HFFc6 (cell line): ENCODE measurements around the gene STT3A. TPM values are rescaled to one million over a fixed set of nuclear protein-coding genes. Genes with fewer than 3 reads are reported as not detected.
"Not testable (repeated sequence)": the region's sequence is repeated elsewhere in the genome, so short reads cannot be mapped to it uniquely, and the experiment has no call there.

Experiments
- DNase-seq: peaks from one replicate; pipeline ENCODE4 v3.0.0-alpha.2; 2018
- H3K27ac Mint-ChIP-seq: 2 replicates; pipeline ENCODE4 v1.8.0; 2020; ENCODE audit warnings: mild to moderate bottlenecking, mixed read lengths
- H3K27me3 Mint-ChIP-seq: 2 replicates; pipeline ENCODE4 v1.8.0; 2021; ENCODE audit warnings: mild to moderate bottlenecking, moderate library complexity, mixed read lengths; ENCODE audit not compliant: insufficient read depth
- H3K36me3 Mint-ChIP-seq: 2 replicates; pipeline ENCODE4 v1.8.0; 2021; ENCODE audit warnings: low read depth, mixed read lengths
- H3K4me1 Mint-ChIP-seq: 2 replicates; pipeline ENCODE4 v1.8.0; 2020; ENCODE audit warnings: low read depth, mixed read lengths
- H3K4me3 Mint-ChIP-seq: 2 replicates; pipeline ENCODE4 v1.8.0; 2020; ENCODE audit warnings: mild to moderate bottlenecking, moderate library complexity, mixed read lengths
- H3K9me3 Mint-ChIP-seq: 2 replicates; pipeline ENCODE4 v1.8.0; 2020; ENCODE audit warnings: mild to moderate bottlenecking, mixed read lengths
- total RNA-seq, 6 experiments: library from RNA; stranded (reverse); fragmentation: NEBNext Ultra II Directional; extraction: Animal tissue kit (Norgen Biotek cat#: 25700); gene quantifications; 2 replicates in 1 of 6; 3 replicates in 5 of 6; pipeline ENCODE4 v1.2.3, GENCODE V29; 2021
- TF ChIP-seq, protein P1 (sequence below): fragments of 200-600 bp; sonication (generic); IDR thresholded peaks from 2 replicates; pipeline ENCODE4 v1.5.0; 2021; ENCODE audit warnings: antibody characterized with exemption, mild to moderate bottlenecking

The STT3A gene
- total RNA-seq, 6 experiments from 2014 or later: 265 to 280 (median 269) TPM

DNA sequence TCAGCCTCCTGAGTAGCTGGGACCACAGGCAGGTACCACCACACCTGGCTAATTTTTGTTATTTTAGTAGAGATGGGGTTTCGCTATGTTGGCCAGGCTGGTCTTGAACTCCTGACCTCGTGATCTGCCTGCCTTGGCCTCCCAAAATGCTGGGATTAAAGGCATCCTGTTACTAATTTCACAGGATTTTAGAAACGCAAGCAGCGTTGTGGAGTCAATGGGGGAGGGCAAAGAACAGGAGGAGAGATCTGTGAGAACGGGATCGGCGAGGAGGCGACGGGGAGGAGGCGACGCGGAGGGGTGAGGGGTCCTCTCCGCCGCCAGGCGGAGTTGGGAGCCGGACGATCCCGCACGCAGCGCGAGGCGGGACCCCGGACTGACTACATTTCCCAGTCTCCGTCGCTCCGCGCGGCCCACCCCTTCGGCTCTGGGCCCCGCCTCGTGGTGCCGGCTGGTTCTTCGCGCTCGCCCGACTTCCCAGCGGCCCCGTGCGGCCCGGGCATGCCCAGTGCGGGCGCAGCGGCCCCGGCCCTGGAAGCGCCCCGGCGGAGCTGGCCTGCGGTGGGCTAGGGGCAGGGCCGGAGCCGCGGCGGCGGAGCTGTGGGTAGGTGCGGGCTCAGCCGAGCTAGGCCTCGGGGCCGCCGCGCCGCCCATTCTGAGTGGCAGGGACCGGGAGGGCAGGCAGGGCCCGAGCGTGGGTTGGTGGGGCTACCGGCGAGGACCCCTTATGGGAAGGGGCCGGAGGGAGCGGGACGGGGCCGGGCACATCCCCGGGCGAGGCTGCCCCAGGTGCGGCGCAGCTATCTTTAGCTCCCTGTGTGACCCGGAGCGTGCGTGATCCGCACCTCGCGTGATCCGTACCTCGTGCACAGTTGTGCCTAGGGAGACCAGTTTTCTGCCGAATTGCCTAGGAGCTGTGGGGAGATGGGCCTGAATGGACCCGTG lies 23.4 kb upstream of the STT3A start, which contains the start of gene EI24:
EI24 (plus strand) TSS at position 508 of the 945 bp plus-strand sequence. CDS start 3,051 bp downstream, outside the sequence.
- peak within 1 kb of the TSS; percentile 85 for H3K27ac Mint-ChIP-seq
- H3K4me3 Mint-ChIP-seq: peak within 1 kb of the TSS; percentile 94

DNA sequence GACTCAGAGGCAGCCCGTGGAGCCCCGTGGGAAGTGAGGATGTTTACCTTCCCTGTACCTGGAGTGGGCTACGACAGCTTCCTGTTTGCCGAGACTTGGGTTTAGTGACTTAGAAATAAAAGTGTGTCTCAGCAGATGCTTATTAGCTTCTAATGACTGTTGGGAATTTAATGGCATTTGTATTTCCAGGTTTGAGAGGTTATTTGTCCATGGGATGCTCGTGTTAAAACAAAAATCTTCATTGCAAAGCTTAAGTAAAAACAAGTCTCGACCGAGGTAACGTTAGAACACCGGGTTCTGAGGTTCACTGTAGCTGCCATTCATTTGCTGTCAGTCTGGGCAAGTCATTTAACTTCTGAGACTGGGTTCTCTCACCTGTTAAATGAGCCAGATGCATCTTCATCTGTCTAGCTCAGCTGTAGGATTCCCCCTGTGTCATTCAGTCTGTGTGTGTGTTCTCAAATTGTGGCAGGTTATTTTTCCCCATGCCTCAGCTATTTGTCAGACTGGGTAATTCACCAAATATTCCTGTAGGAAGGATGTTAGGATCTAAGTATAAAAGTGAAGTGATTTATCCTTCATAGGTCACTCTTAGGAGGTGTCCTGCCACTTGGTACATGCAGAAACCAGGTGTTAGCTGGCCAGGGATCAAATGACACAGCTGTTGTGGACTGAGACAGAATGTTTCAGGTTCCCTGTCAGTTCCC lies 22.6 kb upstream of the STT3A start:
- peaks cover 2% of the 10 kb centered on the region for H3K27me3 Mint-ChIP-seq
- no peaks in the 10 kb centered on the region for H3K9me3 Mint-ChIP-seq
- peak overlapping the region; percentile 94 for H3K4me3 Mint-ChIP-seq
- peak overlapping the region; percentile 85 for H3K27ac Mint-ChIP-seq
- peaks cover 11% of the 10 kb centered on the region; the same call in 1 of the 2 replicates for H3K36me3 Mint-ChIP-seq
- TF ChIP-seq, protein P1, sequence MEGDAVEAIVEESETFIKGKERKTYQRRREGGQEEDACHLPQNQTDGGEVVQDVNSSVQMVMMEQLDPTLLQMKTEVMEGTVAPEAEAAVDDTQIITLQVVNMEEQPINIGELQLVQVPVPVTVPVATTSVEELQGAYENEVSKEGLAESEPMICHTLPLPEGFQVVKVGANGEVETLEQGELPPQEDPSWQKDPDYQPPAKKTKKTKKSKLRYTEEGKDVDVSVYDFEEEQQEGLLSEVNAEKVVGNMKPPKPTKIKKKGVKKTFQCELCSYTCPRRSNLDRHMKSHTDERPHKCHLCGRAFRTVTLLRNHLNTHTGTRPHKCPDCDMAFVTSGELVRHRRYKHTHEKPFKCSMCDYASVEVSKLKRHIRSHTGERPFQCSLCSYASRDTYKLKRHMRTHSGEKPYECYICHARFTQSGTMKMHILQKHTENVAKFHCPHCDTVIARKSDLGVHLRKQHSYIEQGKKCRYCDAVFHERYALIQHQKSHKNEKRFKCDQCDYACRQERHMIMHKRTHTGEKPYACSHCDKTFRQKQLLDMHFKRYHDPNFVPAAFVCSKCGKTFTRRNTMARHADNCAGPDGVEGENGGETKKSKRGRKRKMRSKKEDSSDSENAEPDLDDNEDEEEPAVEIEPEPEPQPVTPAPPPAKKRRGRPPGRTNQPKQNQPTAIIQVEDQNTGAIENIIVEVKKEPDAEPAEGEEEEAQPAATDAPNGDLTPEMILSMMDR: no peak
- peak; percentile 6 for DNase-seq
- H3K4me1 Mint-ChIP-seq: peaks cover 21% of the 10 kb centered on the region

More for the DNA sequence above, 23.4 kb upstream of the STT3A start, which contains the start of gene EI24:
- Mint-ChIP-seq H3K36me3 (peaks cover 5% of the 10 kb centered on the region; the same call in 1 of the 2 replicates), H3K4me1 (peaks cover 21% of the 10 kb centered on the region), H3K27me3 (peaks cover 2% of the 10 kb centered on the region), H3K9me3 (no peaks in the 10 kb centered on the region)
- peak; percentile 85 for DNase-seq
- TF ChIP-seq, protein P1: peak; percentile 80

DNA sequence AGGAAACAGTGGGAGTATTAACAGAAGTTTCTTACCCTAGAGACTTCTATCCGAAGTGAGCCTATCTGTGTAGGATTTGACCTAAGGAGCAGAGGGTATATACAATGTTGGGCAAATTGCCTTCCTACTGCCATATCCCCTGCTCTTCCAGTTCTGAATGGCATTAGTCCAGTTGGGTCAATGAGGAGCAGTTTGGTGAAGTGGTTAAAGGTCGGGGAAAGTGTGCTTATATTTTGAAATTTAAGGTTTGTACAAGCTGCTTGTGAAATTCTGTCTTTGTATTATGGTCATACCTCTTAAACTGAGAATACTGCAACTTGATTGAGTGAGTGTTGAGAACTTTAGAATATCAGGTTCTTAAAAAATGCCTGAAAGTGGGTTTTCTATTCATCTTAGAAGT lies 21.7 kb upstream of the STT3A start:
- peaks cover 2% of the 10 kb centered on the region for H3K27me3 Mint-ChIP-seq
- H3K4me1 Mint-ChIP-seq: peaks cover 21% of the 10 kb centered on the region
- H3K36me3 Mint-ChIP-seq: peaks cover 14% of the 10 kb centered on the region; the same call in 1 of the 2 replicates
- H3K9me3 Mint-ChIP-seq: no peaks in the 10 kb centered on the region
- no peak for DNase-seq
- peak overlapping the region; percentile 85; the same call in 1 of the 2 replicates for H3K27ac Mint-ChIP-seq
- TF ChIP-seq, protein P1: no peak
- H3K4me3 Mint-ChIP-seq: peak overlapping the region; percentile 94

DNA sequence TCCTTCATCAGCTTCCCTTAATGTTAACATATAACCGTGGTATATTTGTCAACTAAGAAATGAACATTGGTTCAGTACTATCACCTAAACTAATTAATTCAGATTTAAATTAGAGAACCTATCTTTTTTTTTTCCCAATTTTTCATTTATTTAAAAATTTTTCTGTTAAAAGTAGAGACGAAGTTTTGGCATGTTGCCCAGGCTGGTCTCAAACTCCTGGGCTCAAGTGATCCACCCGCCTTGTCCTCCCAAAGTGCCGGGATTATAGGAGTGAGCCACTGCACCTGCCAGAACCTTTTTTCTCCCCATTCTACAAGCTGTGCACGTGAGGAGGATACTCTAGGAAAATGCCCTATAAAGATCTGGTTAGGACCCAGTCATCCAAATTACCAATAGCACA lies 19.7 kb upstream of the STT3A start:
- Mint-ChIP-seq H3K36me3 (peaks cover 22% of the 10 kb centered on the region; the same call in 1 of the 2 replicates), H3K9me3 (no peaks in the 10 kb centered on the region), H3K4me3 (no peak overlapping the region), H3K27ac (no peak overlapping the region), H3K4me1 (peaks cover 21% of the 10 kb centered on the region), H3K27me3 (peaks cover 2% of the 10 kb centered on the region)
- TF ChIP-seq, protein P1: no peak
- no peak for DNase-seq

DNA sequence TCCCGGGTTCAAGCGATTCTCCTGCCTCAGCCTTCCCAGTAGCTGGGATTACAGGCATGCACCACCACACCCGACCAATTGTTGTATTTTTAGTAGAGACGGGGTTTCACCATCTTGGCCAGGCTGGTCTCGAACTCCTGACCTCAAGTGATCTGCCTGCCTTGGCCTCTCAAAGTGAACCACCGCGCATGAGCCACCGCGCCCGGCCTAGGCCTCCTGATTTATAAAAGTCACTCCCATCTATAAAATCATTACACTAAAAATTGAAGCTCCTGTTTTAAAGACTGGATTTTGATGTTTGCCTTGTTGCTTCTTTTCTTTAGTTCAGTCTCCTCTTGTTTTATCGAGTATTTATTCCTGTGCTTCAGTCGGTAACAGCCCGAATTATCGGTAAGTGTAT lies 15.5 kb upstream of the STT3A start:
- not testable (repeated sequence) for H3K9me3 Mint-ChIP-seq, H3K27ac Mint-ChIP-seq, H3K4me3 Mint-ChIP-seq, H3K27me3 Mint-ChIP-seq, H3K4me1 Mint-ChIP-seq, DNase-seq
- peaks cover 32% of the 10 kb centered on the region for H3K36me3 Mint-ChIP-seq
